SU-DHL-6 (cell line): Measurements from ENCODE around the gene SETDB2.

ENCODE experiments used
- H2AFZ ChIP-seq: fragments of 200-600 bp; sonication (generic); 2 replicates; pipeline ENCODE4 v1.6.1; 2014; ENCODE audit warnings: low read depth, mild to moderate bottlenecking, moderate library complexity, mixed read lengths, antibody characterized with exemption, low read length; ENCODE audit not compliant: severe bottlenecking
- H3F3A ChIP-seq: fragments of 200-600 bp; shearing (Covaris generic); 2 replicates; pipeline ENCODE4 v1.6.0; 2016; ENCODE audit warnings: antibody characterized with exemption, mild to moderate bottlenecking; ENCODE audit not compliant: insufficient read depth
- H3K27ac ChIP-seq: fragments of 200-600 bp; sonication (generic); 2 replicates; pipeline ENCODE4 v1.5.1; 2016; ENCODE audit warnings: low read depth, mild to moderate bottlenecking, low read length, moderate library complexity, mixed read lengths
- H3K27me3 ChIP-seq: fragments of 200-600 bp; sonication (generic), shearing (Covaris generic); 2 replicates; pipeline ENCODE4 v1.6.0; 2014; ENCODE audit warnings: mild to moderate bottlenecking, low read length
- H3K36me3 ChIP-seq: fragments of 200-600 bp; sonication (generic); 2 replicates; pipeline ENCODE4 v1.6.1; 2014; ENCODE audit warnings: mild to moderate bottlenecking, low read length, mixed read lengths
- H3K4me2 ChIP-seq: fragments of 300-600, 200-600 bp; shearing (Covaris generic), sonication (generic); 2 replicates; pipeline ENCODE4 v1.6.0; 2014; ENCODE audit warnings: low read length, low read depth, mild to moderate bottlenecking; ENCODE audit not compliant: poor library complexity, severe bottlenecking
- H3K4me3 ChIP-seq: fragments of 200-600 bp; sonication (generic); 2 replicates; pipeline ENCODE4 v1.5.1; 2014; ENCODE audit warnings: antibody characterized with exemption, low read length, mild to moderate bottlenecking, mixed read lengths; ENCODE audit not compliant: insufficient read depth, poor library complexity, severe bottlenecking
- H3K79me2 ChIP-seq: fragments of 200-600 bp; sonication (generic); 2 replicates; pipeline ENCODE4 v1.6.1; 2014; ENCODE audit warnings: mild to moderate bottlenecking, low read length, moderate library complexity; ENCODE audit not compliant: insufficient read depth
- H3K9ac ChIP-seq: fragments of 200-600 bp; sonication (generic); 2 replicates; pipeline ENCODE4 v1.7.0; 2014; ENCODE audit warnings: mild to moderate bottlenecking, low read length
- H3K9me2 ChIP-seq: fragments of 200-600 bp; sonication (generic); replicated peaks from 2 replicates; pipeline ENCODE4 v1.6.1; 2014; ENCODE audit warnings: low read length; ENCODE audit not compliant: insufficient read depth
- H3K9me3 ChIP-seq: fragments of 200-600 bp; sonication (generic); 2 replicates; pipeline ENCODE4 v1.6.1; 2014; ENCODE audit warnings: low read length, mixed read lengths; ENCODE audit not compliant: insufficient read depth
- H4K20me1 ChIP-seq: fragments of 200-600 bp; sonication (generic); 2 replicates; pipeline ENCODE4 v1.6.1; 2014; ENCODE audit warnings: low read depth, mild to moderate bottlenecking, antibody characterized with exemption, low read length, moderate library complexity, mixed read lengths
- EZH2phosphoT487 ChIP-seq: fragments of 200-600 bp; sonication (generic), shearing (Covaris generic); conservative IDR thresholded peaks from 2 replicates; pipeline ENCODE4 v1.6.1; 2018; ENCODE audit warnings: mild to moderate bottlenecking, antibody characterized with exemption, low read length, moderate library complexity, mixed read lengths
- TF ChIP-seq, protein P1 (sequence below): fragments of 200-600 bp; sonication (generic); IDR thresholded peaks from one replicate; pipeline ENCODE4 v1.5.1; 2017; ENCODE audit warnings: antibody characterized with exemption, mild to moderate bottlenecking, low read length, moderate library complexity; ENCODE audit not compliant: insufficient read depth, poor library complexity, severe bottlenecking

The SETDB2 gene

DNA sequence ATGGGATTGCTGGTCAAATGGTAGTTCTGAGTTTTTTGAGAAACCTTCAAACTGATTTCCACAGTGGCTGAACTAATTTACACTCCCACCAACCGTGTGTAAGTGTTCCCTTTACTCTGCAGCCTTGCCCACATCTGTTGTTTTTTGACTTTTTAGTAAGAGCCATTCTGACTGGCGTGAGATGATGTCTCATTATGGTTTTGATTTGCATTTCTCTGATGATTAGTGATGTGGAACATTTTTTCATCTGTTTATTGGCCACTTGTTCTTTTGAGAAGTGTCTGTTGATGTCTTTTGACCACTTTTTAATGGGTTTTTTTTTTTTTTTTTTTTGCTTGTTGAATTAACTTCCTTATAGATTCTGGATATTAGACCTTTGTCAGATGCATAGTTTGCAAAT, 4.5 kb upstream of the SETDB2 start:
- Histone ChIP-seq H3K4me3 (no peak overlapping the region), H3K27me3 (no peaks in the 10 kb centered on the region), H4K20me1 (no peaks in the 10 kb centered on the region), H3K27ac (0 out of 2 replicates have a peak overlapping the region, but pooled peaks have one; percentile 26), H3K79me2 (no peaks in the 10 kb centered on the region), H3F3A (peaks cover 15% of the 10 kb centered on the region), H3K9me3 (no peaks in the 10 kb centered on the region), H3K9ac (no peak overlapping the region), H3K4me2 (peak overlapping the region; percentile 27), H3K9me2 (no peaks in the 10 kb centered on the region), H3K36me3 (no peaks in the 10 kb centered on the region), H2AFZ (no peak overlapping the region)
- no peak for TF ChIP-seq EZH2phosphoT487
- TF ChIP-seq, protein P1, sequence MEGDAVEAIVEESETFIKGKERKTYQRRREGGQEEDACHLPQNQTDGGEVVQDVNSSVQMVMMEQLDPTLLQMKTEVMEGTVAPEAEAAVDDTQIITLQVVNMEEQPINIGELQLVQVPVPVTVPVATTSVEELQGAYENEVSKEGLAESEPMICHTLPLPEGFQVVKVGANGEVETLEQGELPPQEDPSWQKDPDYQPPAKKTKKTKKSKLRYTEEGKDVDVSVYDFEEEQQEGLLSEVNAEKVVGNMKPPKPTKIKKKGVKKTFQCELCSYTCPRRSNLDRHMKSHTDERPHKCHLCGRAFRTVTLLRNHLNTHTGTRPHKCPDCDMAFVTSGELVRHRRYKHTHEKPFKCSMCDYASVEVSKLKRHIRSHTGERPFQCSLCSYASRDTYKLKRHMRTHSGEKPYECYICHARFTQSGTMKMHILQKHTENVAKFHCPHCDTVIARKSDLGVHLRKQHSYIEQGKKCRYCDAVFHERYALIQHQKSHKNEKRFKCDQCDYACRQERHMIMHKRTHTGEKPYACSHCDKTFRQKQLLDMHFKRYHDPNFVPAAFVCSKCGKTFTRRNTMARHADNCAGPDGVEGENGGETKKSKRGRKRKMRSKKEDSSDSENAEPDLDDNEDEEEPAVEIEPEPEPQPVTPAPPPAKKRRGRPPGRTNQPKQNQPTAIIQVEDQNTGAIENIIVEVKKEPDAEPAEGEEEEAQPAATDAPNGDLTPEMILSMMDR, result no peak

DNA sequence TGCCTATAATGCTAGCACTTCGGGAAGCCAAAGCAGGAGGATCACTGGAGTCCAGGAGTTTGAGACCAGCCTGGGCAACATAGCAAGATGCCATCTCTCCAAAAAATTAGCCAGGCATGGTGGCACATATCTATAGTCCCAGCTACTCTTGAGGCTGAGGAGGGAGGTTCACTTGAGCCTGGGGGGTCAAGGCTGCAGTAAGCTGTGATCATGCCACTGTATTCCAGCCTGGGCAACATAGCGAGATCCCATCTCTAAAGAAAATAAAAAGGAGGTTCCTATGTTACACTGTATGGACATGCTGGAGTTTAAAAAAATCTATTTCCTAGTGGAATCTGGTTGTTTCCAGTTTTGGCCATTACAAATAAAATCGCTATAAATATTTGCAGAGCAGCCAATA, 2.8 kb upstream of the SETDB2 start:
- no peak overlapping the region for H3K4me3 ChIP-seq
- no peaks in the 10 kb centered on the region for H3K27me3 ChIP-seq
- H3K4me2 ChIP-seq, result no peak overlapping the region
- no peaks in the 10 kb centered on the region for H3K9me2 ChIP-seq
- H4K20me1 ChIP-seq, result no peaks in the 10 kb centered on the region
- no peak overlapping the region for H3K9ac ChIP-seq
- TF ChIP-seq EZH2phosphoT487, result no peak
- H3K9me3 ChIP-seq, result no peaks in the 10 kb centered on the region
- peaks cover 31% of the 10 kb centered on the region for H3F3A ChIP-seq
- no peak overlapping the region for H2AFZ ChIP-seq
- H3K79me2 ChIP-seq, result peaks cover 11% of the 10 kb centered on the region
- H3K27ac ChIP-seq, result no peak overlapping the region
- H3K36me3 ChIP-seq, result no peaks in the 10 kb centered on the region

GRCh38 chr13:49441846-49442245, 2.2 kb upstream of the SETDB2 start:
- Histone ChIP-seq H3K27me3 (no peaks in the 10 kb centered on the region), H3K9me3 (no peaks in the 10 kb centered on the region), H3K4me2 (no peak overlapping the region), H3K79me2 (peaks cover 16% of the 10 kb centered on the region), H3K9ac (no peak overlapping the region), H3K36me3 (no peaks in the 10 kb centered on the region), H3K4me3 (no peak overlapping the region), H4K20me1 (no peaks in the 10 kb centered on the region), H3K9me2 (no peaks in the 10 kb centered on the region), H3K27ac (no peak overlapping the region), H3F3A (peaks cover 34% of the 10 kb centered on the region), H2AFZ (no peak overlapping the region)
- no peak for TF ChIP-seq EZH2phosphoT487
- TF ChIP-seq, protein P1, result no peak

GRCh38 chr13:49443357-49443703, 744 bp upstream of the SETDB2 start:
- Histone ChIP-seq H3K4me3 (peak overlapping the region; percentile 73), H3K36me3 (no peaks in the 10 kb centered on the region), H3K79me2 (peaks cover 31% of the 10 kb centered on the region), H4K20me1 (no peaks in the 10 kb centered on the region), H3K9me2 (no peaks in the 10 kb centered on the region), H2AFZ (peak overlapping the region; percentile 70), H3K9me3 (no peaks in the 10 kb centered on the region), H3K4me2 (peak overlapping the region; percentile 63), H3K9ac (peak overlapping the region; percentile 58), H3K27me3 (no peaks in the 10 kb centered on the region), H3F3A (peaks cover 37% of the 10 kb centered on the region), H3K27ac (peak overlapping the region; percentile 63)
- TF ChIP-seq EZH2phosphoT487, result no peak
- TF ChIP-seq, protein P1, result no peak
